Breast epithelium (tissue), 4 donors: ENCODE data around the gene CDHR3. TPM values are rescaled to one million over a fixed set of nuclear protein-coding genes. Genes with fewer than 3 reads are reported as not detected.

Source experiments
- DNase-seq, 2 donors: peaks; one replicate each; pipeline ENCODE4 v3.0.0-alpha.2; 2019; ENCODE audit warnings: low spot score in 2 of 2
- H3K27ac ChIP-seq, 2 donors: fragments of 200-600 bp; sonication (generic) in 1 of 2; one replicate each; pipeline ENCODE4 v1.5.1; 2016 to 2019; ENCODE audit warnings: mild to moderate bottlenecking in 1 of 2
- H3K27me3 ChIP-seq, 2 donors: fragments of 200-600 bp; sonication (generic) in 1 of 2; one replicate each; pipeline versions ENCODE4 v1.5.1 to v1.6.0; 2017 to 2019; ENCODE audit warnings: control low read depth in 1 of 2, mild to moderate bottlenecking in 1 of 2
- H3K36me3 ChIP-seq: fragments of 200-600 bp; one replicate; pipeline ENCODE4 v1.5.1; 2019
- H3K4me1 ChIP-seq, 2 donors: fragments of 200-600 bp; sonication (generic); one replicate each; pipeline ENCODE4 v1.5.1; 2016 to 2019; ENCODE audit warnings: control low read depth in 1 of 2
- H3K4me3 ChIP-seq, 3 donors: fragments of 200-600 bp; sonication (generic); 1 replicate in 2 of 3; 2 replicates in 1 of 3; pipeline ENCODE4 v1.5.1; 2016 to 2019; ENCODE audit warnings: mild to moderate bottlenecking in 3 of 3, moderate library complexity in 2 of 3
- H3K9me3 ChIP-seq, 2 donors: fragments of 200-600 bp; sonication (generic) in 1 of 2; one replicate each; pipeline ENCODE4 v1.5.1; 2016 to 2019; ENCODE audit warnings: control low read depth in 1 of 2
- CTCF ChIP-seq, 3 donors: fragments of 450-650 bp; IDR thresholded peaks; one replicate each; pipeline ENCODE4 v1.5.1; 2016 to 2017; ENCODE audit warnings: antibody characterized with exemption in 3 of 3, mild to moderate bottlenecking in 3 of 3, moderate library complexity in 3 of 3
- POLR2A ChIP-seq: fragments of 450-650 bp; IDR thresholded peaks from one replicate; pipeline ENCODE4 v1.6.1; 2016; ENCODE audit warnings: antibody characterized with exemption, mild to moderate bottlenecking, moderate library complexity
- POLR2AphosphoS5 ChIP-seq, 3 donors: sonication (generic); formaldehyde crosslinking; IDR thresholded peaks; one replicate each; pipeline ENCODE4 v1.6.1; 2017; ENCODE audit warnings: antibody characterized with exemption in 3 of 3
- intact Hi-C: fragments of 100-400 bp; cut with DNase I; formaldehyde crosslinking; loops from one replicate; pipeline ENCODE4 v1.15.1; 2023; ENCODE audit warnings: low total_unique reads
- total RNA-seq, 3 donors: library from RNA; depleted of rRNA; stranded (reverse); fragments of >200 nt; gene quantifications; one replicate each; pipeline ENCODE4 v1.1.0, GENCODE V29; 2016

Gene CDHR3
- total RNA-seq, 3 donors from 2014 or later = 4.6 to 8.8 (median 6.4) TPM

DNA sequence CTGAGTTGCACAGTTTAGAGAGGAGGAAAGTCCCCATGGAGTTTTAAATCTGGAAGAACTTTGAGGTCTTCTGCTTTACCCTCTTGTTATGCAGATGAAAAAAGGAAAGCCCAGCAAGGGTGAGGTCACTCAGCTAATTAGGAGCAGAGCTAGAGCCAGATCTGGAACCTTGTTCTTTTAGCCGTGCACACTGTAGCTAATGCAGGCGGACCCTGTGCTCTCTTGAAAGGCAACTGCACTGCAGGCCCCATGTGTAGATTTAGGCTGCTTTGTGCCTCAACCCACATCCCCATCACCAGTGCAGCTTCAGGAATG is 85.6 kb downstream of the CDHR3 start:
- H3K27ac ChIP-seq = no peak overlapping the region
- no peaks in the 10 kb centered on the region for H3K9me3 ChIP-seq
- DNase-seq = no peak
- no peak overlapping the region for H3K4me3 ChIP-seq
- no peak for TF ChIP-seq POLR2AphosphoS5 (IDR thresholded peaks at IDR 0.05)
- H3K4me1 ChIP-seq = peaks cover 0 to 8% of the 10 kb centered on the region in 2 donors
- intact Hi-C loops = no loop called here
- no peaks in the 10 kb centered on the region for H3K36me3 ChIP-seq
- no peaks in the 10 kb centered on the region for H3K27me3 ChIP-seq

DNA sequence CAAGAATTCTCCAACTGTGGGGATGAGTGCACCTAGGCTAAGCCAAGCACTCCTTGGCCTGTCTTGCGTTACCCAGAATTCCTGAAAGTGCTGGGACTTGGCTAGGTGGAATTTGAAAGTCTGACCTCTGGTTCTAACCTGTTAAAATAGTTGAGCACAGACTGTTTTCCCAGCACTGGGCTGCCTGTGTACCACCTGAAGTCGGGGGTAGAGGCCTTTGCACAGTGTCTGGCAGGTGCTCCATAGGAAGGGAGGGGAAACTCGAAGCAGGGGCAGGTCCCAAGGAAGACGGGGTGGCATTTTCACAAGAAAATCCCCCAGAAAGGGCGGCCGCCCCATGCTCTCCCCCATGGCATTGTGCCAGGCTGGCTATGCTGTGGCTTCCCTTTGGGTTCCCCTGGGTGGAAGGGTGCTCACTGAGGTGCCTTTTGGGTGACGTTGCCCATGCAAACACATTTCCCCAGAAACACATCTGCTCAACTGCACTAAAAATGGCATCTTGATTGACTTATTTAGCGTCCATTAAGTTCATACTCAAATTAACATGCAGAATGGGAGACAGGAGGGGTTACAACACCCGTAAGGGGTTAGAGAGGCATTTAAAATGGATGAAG is 86.2 kb downstream of the CDHR3 start:
- Histone ChIP-seq H3K27me3 (no peaks in the 10 kb centered on the region), H3K36me3 (no peaks in the 10 kb centered on the region), H3K27ac (no peak overlapping the region), H3K4me3 (no peak overlapping the region), H3K9me3 (no peaks in the 10 kb centered on the region), H3K4me1 (peaks cover 0 to 8% of the 10 kb centered on the region in 2 donors)
- DNase-seq = no peak
- TF ChIP-seq CTCF (IDR thresholded peaks at IDR 0.05) (no peak), POLR2AphosphoS5 (IDR thresholded peaks at IDR 0.05) (no peak), POLR2A (no peak)
- intact Hi-C loops = no loop called here

DNA sequence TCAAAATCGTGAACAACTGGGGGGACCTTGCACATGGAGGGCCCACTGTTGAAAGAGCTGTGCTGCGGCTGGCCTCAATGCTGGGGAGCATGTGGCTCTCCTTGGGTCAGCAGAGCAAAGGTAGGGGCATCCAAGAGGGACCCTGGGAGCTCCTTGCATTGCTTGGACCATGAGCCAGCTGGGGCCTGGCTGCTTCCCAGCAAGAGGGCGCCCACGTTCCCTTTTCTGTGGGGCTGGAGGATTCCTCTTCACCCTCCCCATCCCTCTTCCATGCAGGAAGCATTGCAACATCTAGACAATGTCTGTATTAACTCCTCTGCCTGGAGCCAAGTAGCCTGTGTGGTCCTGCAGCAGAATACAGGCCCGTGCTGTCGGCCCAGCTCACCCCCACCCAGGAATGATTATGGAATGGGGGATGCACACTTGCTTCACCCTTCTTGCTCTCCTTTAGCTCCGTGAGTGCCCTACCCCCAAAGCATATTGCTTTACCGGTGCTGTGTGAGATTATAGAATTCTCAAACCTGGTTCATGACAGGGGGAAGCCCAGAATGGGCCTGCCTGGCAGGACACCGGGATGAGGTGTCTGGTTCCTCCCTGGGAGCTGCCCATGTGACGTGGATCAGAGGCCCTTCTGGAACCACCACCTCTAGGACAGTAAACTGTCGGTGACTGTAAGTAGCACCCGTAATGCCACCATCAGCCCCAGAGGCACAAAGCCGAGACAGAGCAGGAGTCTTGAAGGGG is 87.1 kb downstream of the CDHR3 start:
- no peaks in the 10 kb centered on the region for H3K9me3 ChIP-seq
- no peak overlapping the region for H3K4me3 ChIP-seq
- H3K27ac ChIP-seq = peak overlapping the region in 1 of 2 donors; percentile 23
- no peaks in the 10 kb centered on the region for H3K27me3 ChIP-seq
- no peak for TF ChIP-seq POLR2A
- H3K4me1 ChIP-seq = peaks cover 0 to 8% of the 10 kb centered on the region in 2 donors
- DNase-seq = no peak
- intact Hi-C loops = loop anchor here (5.0 kb wide), 1 partner anchor 92 kb away; no protein-coding TSS in a partner anchor
- H3K36me3 ChIP-seq = no peaks in the 10 kb centered on the region

DNA sequence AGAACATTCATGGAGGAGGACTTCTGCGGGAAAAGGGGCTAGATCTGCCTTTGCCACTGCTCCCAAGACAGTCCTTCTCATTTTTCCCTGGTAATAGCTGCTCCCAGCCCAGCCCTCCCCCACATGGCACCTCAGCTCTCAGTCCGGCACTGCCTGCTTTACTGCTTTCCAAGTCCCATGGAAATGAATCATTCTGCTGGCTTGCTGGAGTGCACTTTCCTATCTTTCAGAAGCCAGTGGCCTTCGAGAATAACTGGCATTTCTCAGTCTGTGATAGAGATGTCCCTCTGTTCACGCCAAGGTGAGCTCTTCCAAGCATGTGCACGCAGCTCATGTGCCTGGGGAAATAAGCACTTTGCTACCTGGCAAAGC is 87.7 kb downstream of the CDHR3 start:
- Histone ChIP-seq H3K9me3 (no peaks in the 10 kb centered on the region), H3K4me1 (peaks cover 0 to 8% of the 10 kb centered on the region in 2 donors), H3K4me3 (no peak overlapping the region), H3K36me3 (no peaks in the 10 kb centered on the region), H3K27ac (peak overlapping the region in 1 of 2 donors; percentile 45), H3K27me3 (no peaks in the 10 kb centered on the region)
- TF ChIP-seq POLR2AphosphoS5 (IDR thresholded peaks at IDR 0.05) (no peak), CTCF (IDR thresholded peaks at IDR 0.05) (no peak), POLR2A (no peak)
- no peak for DNase-seq
- intact Hi-C loops = loop anchor here (5.0 kb wide), 1 partner anchor 92 kb away; no protein-coding TSS in a partner anchor

DNA sequence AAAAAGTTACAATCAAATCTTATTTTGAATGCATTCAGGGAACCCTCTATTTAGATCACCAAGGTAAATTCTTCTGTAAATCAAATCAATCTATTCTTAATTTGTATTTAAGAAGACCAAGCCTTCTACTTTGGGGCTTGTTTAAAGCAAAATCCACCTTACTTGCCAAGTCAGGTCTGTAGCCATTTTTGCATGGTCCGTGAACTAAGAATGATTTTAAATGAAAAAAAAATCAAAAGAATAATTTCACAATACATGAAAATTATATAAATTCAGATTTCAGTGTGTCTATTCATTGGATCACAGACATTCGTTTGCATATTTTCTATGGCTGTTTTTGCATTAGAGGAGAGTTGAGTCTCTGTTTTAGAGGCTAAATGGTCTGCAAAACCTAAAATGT is 89.6 kb downstream of the CDHR3 start:
- Histone ChIP-seq H3K4me3 (no peak overlapping the region), H3K4me1 (peaks cover 0 to 10% of the 10 kb centered on the region in 2 donors), H3K36me3 (no peaks in the 10 kb centered on the region), H3K27ac (no peak overlapping the region), H3K27me3 (no peaks in the 10 kb centered on the region), H3K9me3 (no peaks in the 10 kb centered on the region)
- intact Hi-C loops = loop anchor here (5.0 kb wide), 1 partner anchor 90 kb away; no protein-coding TSS in a partner anchor
- no peak for TF ChIP-seq POLR2AphosphoS5 (IDR thresholded peaks at IDR 0.05)
- TF ChIP-seq CTCF (IDR thresholded peaks at IDR 0.05) = no peak
- no peak for TF ChIP-seq POLR2A
- no peak for DNase-seq

- TF ChIP-seq POLR2AphosphoS5 (IDR thresholded peaks at IDR 0.05) = no peak
- TF ChIP-seq CTCF (IDR thresholded peaks at IDR 0.05) = no peak
- no peak for TF ChIP-seq POLR2A
- Histone ChIP-seq H3K4me1 (peaks cover 0 to 15% of the 10 kb centered on the region in 2 donors), H3K27ac (no peak overlapping the region), H3K9me3 (no peaks in the 10 kb centered on the region), H3K27me3 (no peaks in the 10 kb centered on the region), H3K36me3 (no peaks in the 10 kb centered on the region), H3K4me3 (no peak overlapping the region)
- no peak for DNase-seq
- intact Hi-C loops = loop anchor here (5.0 kb wide), 1 partner anchor 89 kb away; no protein-coding TSS in a partner anchor
Measured at GRCh38 chr7:106053109-106053508, 90.0 kb downstream of the CDHR3 start.
